Measurements from ENCODE around the gene TLE2.

Gene TLE2

GRCh38 chr19:2986951-2987524 lies 42.0 kb downstream of the TLE2 start:
- DNase-seq (ENCODE audit: low read depth, low spot score), result no peak

GRCh38 chr19:2984215-2984528 lies 44.9 kb downstream of the TLE2 start:
- TF ChIP-seq CTCF (IDR thresholded peaks at IDR 0.05; ENCODE audit: low read depth, low read length), result no peak
- no peak for DNase-seq (ENCODE audit: low read depth, low spot score)
- in situ Hi-C loops (cut with HindIII; ENCODE audit: low sequenced_read_pairs), result no loop called here
- H3K4me3 ChIP-seq (ENCODE audit: low read depth, low read length), result peak overlapping the region; percentile 36

More at GRCh38 chr19:2986951-2987524, 42.0 kb downstream of the TLE2 start:
- no peak overlapping the region for H3K4me3 ChIP-seq (ENCODE audit: low read depth, low read length)
- in situ Hi-C loops (cut with HindIII; ENCODE audit: low sequenced_read_pairs), result no loop called here
- no peak for TF ChIP-seq CTCF (IDR thresholded peaks at IDR 0.05; ENCODE audit: low read depth, low read length)

GRCh38 chr19:2983351-2984214 lies 45.5 kb downstream of the TLE2 start:
- no peak for TF ChIP-seq CTCF (IDR thresholded peaks at IDR 0.05; ENCODE audit: low read depth, low read length)
- peak overlapping the region; percentile 36 for H3K4me3 ChIP-seq (ENCODE audit: low read depth, low read length)
- in situ Hi-C loops (cut with HindIII; ENCODE audit: low sequenced_read_pairs), result no loop called here
- DNase-seq (ENCODE audit: low read depth, low spot score), result peak; percentile 84

GRCh38 chr19:2982983-2983350 lies 46.1 kb downstream of the TLE2 start:
- peak; percentile 89 for DNase-seq (ENCODE audit: low read depth, low spot score)
- TF ChIP-seq CTCF (IDR thresholded peaks at IDR 0.05; ENCODE audit: low read depth, low read length), result no peak
- in situ Hi-C loops (cut with HindIII; ENCODE audit: low sequenced_read_pairs), result no loop called here
- H3K4me3 ChIP-seq (ENCODE audit: low read depth, low read length), result no peak overlapping the region

- in situ Hi-C loops (cut with HindIII; ENCODE audit: low sequenced_read_pairs), result no loop called here
- no peak for TF ChIP-seq CTCF (IDR thresholded peaks at IDR 0.05; ENCODE audit: low read depth, low read length)
- peak; percentile 9 for DNase-seq (ENCODE audit: low read depth, low spot score)
- H3K4me3 ChIP-seq (ENCODE audit: low read depth, low read length), result no peak overlapping the region
Observed at GRCh38 chr19:2982561-2982960, 46.5 kb downstream of the TLE2 start.

- no peak overlapping the region for H3K4me3 ChIP-seq (ENCODE audit: low read depth, low read length)
- in situ Hi-C loops (cut with HindIII; ENCODE audit: low sequenced_read_pairs), result no loop called here
- DNase-seq (ENCODE audit: low read depth, low spot score), result no peak
- no peak for TF ChIP-seq CTCF (IDR thresholded peaks at IDR 0.05; ENCODE audit: low read depth, low read length)
Observed at GRCh38 chr19:2981898-2982297, 47.2 kb downstream of the TLE2 start.

Measured in astrocyte of the spinal cord (primary cell).